GM12872 (cell line): ENCODE results near the gene BRPF3.

Source experiments
- TF ChIP-seq, protein P1 (sequence below): IDR thresholded peaks from 3 replicates; pipeline ENCODE4 v1.5.1; 2011; ENCODE audit warnings: low read depth, mild to moderate bottlenecking, low read length, moderate library complexity; ENCODE audit not compliant: insufficient read depth

BRPF3 gene

DNA sequence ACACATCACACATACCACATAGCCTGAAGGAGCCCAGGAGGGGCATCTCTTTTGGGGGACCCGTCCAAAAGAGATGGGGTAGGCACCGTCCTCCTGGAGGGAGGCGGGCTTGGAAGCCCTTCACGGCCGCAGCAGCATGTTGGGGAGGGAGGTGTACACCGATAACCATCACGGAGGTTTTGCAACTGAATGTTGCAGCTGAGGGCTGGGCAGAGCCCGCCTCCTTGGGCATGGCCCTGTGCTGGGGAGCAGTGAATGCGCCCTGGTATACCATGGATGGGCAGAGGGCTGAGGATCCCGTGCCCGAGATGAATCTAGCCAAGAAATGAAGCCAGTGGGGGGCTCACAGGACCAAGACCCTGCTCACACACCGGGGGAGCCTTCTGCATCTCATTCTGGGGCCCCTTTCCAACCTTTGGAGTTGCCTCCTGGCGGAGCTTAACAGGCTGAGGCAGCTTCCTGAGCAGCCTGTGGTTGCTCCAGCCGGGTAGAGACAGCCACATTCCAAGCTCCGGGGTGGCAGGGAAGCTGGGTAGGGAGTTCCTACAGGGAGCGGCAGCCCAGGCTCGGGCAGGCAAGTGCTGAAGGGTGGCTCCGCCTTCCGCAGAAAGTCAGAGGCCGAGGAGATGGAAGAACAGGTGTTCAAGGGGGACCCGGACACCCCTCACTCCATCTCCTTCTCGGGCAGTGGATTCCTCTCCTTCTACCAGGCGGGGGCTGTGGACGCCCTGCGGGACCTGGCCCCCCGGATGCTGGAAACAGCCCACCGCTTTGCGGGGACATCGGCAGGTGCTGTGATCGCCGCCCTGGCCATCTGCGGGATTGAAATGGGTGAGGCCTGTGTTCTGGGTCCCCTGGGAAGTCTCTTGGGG, 73.5 kb downstream of the BRPF3 start, which contains the start of gene PNPLA1:
Gene PNPLA1 (plus strand): TSS at position 227 of the 872 bp plus-strand sequence. CDS start 400 bp downstream, at position 627.
- TF ChIP-seq, protein P1, sequence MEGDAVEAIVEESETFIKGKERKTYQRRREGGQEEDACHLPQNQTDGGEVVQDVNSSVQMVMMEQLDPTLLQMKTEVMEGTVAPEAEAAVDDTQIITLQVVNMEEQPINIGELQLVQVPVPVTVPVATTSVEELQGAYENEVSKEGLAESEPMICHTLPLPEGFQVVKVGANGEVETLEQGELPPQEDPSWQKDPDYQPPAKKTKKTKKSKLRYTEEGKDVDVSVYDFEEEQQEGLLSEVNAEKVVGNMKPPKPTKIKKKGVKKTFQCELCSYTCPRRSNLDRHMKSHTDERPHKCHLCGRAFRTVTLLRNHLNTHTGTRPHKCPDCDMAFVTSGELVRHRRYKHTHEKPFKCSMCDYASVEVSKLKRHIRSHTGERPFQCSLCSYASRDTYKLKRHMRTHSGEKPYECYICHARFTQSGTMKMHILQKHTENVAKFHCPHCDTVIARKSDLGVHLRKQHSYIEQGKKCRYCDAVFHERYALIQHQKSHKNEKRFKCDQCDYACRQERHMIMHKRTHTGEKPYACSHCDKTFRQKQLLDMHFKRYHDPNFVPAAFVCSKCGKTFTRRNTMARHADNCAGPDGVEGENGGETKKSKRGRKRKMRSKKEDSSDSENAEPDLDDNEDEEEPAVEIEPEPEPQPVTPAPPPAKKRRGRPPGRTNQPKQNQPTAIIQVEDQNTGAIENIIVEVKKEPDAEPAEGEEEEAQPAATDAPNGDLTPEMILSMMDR: no peak

DNA sequence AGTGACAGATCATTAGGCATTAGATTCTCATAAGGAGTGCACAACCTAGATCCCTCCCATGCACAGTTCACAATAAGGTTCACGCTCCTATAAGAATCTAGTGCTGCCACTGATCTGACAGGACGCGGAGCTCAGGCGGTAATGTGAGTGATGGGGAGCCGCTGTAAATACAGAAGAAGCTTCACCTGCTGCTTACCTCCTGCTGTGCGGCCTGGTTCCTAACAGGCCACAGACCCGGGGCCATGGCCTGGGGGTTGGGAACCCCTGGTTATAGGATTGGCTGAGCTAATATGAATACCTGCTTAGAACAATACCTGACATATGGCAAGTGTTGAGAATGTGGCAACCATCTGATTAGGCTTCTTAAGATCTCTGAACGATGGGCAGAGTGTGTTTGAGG, 75.7 kb downstream of the BRPF3 start:
- TF ChIP-seq, protein P1: no peak

DNA sequence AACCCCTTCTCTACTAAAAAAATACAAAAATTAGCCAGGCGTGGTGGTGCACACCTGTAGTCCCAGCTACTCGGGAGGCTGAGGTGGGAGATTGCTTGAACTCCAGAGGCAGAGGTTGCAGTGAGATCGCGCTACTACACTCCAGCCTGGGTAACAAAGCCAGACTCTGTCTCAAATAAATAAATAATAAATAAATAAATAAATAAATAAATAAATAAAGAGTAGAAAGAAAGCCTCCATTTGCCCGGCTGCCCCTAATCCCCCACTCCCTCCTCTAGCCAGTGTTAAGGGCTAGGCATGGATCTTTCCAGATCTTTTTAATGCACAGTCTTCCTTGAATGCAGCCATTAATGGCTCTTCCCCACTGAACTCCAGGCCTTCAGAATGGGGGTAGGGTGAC, 76.5 kb downstream of the BRPF3 start:
- TF ChIP-seq, protein P1: no peak

DNA sequence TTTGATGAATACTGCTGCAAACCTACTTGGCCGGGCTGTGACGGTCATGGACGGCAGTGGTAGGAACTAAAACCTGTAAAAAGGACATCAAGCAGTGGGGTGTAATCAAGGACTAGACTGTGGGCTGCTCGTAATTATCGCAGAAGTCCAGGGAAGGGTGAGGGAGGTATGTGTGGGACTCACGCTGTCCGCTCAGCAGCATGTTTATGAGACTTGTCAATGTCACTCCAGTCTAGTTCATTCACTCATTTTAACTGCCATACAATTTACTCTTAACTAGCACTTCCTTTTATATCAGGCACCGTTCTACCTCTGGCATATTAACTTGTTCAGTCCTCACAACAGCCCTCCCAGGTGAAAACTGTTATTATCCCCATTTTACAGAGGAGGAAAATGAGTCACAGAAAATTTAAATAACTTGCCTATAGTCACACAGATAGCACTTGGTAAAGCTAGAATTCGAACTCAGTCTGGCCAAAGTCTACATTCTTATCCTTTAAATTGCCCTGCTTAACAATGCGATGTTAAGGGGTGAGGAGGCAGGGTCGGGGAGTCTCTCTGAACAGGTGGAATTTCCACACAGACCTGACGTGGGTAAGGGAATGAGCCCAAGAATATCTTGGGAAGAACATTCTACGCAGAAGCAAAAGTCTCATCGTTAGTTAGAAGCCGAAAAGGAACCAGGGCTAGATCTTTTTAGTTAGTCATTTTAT, 77.4 kb downstream of the BRPF3 start:
- TF ChIP-seq, protein P1: no peak

DNA sequence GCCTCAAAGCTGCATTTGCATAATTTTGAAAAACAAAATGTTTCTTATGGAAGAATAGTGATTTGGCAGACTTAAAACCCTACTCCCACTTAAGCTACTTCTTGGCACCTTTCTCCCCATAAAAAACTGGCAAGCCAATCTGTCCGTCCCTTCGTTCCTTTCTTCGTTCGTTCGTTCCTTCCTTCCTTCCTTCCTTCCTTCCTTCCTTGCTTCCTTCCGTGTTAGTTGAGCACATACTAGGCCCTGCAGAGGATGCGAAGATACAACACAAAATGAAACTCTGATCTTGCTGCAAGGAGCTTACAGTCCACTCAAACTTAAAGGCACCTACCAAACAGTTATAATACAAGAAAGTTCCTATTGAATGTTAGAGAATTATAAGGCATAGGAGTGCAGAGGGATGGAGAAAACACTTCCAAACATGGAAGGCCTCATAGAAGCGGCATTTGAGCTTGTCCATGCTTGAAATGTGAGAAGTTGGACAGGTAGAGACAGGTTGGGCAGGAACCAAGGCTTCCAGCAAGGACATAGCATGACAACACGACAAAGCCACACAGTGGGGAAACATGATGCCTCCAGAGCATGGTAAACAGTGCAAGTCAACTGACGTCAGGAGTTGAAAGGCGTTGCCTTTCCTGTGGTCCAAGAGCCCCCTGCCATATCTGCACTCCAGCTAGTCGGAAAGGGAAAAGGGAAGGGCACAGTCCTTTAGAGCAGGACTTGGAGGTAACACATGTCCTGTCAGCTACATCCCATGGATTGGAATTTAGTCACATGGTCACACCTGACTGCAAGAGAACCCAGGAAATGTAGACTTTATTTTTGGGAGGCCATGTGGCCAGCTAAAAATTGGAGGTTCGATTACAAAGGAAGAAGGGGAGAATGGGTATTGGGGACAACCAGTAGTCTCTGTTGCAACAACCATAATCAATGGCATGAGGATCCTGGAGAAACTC, 80.3 kb downstream of the BRPF3 start:
- TF ChIP-seq, protein P1: no peak

DNA sequence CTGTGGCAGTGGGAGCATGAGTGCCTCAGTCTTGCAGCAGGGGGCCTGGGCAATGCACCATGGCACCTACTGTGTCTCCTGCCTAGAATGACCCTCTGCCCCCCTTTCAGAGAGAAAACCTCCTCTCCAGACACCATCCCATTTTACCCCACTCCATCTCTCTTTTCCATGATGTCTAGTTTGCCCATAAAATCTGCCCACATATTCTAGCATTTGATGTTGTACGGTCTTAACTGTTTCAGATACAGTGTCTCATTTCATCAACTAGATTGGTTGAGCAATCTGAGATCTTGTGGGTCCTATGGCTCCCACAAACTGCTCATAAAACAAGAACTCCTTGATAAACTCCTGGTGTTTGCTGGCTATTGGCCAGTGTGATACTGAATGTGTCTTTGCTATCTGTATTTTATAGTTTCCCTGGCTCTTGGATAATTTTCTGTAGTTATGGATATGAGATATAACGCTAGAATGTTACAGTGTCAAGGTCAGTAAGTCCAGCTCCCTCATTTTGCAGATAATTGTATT, 81.5 kb downstream of the BRPF3 start:
- TF ChIP-seq, protein P1: no peak
